LNCAP (cell line): ENCODE measurements around the gene SLC38A10.

Experiments
- CTCF ChIP-seq: fragments of 450-650 bp; IDR thresholded peaks from 2 replicates; pipeline ENCODE4 v1.5.1; 2017; ENCODE audit warnings: mild to moderate bottlenecking

SLC38A10 gene

GRCh38 chr17:81338274-81339190 is 43.4 kb upstream of the SLC38A10 start:
- TF ChIP-seq CTCF: no peak

- TF ChIP-seq CTCF: no peak
Observed at GRCh38 chr17:81337476-81337879, 42.4 kb upstream of the SLC38A10 start.

GRCh38 chr17:81336930-81337325 is 41.8 kb upstream of the SLC38A10 start:
- TF ChIP-seq CTCF: no peak

GRCh38 chr17:81336296-81336929 is 41.3 kb upstream of the SLC38A10 start:
- TF ChIP-seq CTCF: no peak

- no peak for TF ChIP-seq CTCF
Observed at GRCh38 chr17:81335773-81336157, 40.7 kb upstream of the SLC38A10 start.

- TF ChIP-seq CTCF: no peak
Observed at GRCh38 chr17:81334987-81335772, 40.1 kb upstream of the SLC38A10 start.

- no peak for TF ChIP-seq CTCF
Observed at GRCh38 chr17:81334391-81334901, 39.3 kb upstream of the SLC38A10 start.
